Measurements from ENCODE around the gene SIN3B. TPM values are rescaled to one million over a fixed set of nuclear protein-coding genes. Genes with fewer than 3 reads are reported as not detected.

Gene SIN3B
- total and polyA plus RNA-seq, 9 of the 15 experiments (the other 6 are each of a cell fraction or from before 2014, with no cell fraction given), result 0.51 to 34.2 (median 14.3) TPM

- WGBS (ENCODE audit: insufficient coverage, low coverage, missing lambda C conversion rate), result 6% methylated on average over 12 of the region's 12 CpGs
- DNase-seq (ENCODE audit: extremely low read depth in 1 of 4, low spot score in 3 of 4) (no peak), FAIRE-seq (no peak), ATAC-seq (no peak)
- no TSS peak for BruUV-seq (replicated peaks)
- POLR2A ChIA-PET, result interaction anchor here (0.6 to 1.1 kb wide), 2 partner anchors 9 to 11 kb away, joined by 3 to 7 read pairs; no protein-coding TSS in a partner anchor
- CTCF ChIA-PET (ENCODE audit: low intra/inter-chr PET ratio), result no interaction called here
- no peak for TF ChIP-seq BRF1 (IDR thresholded peaks at IDR 0.05; ENCODE audit: borderline replicate concordance, extremely low read depth, insufficient read length)
- TF ChIP-seq, protein P1, sequence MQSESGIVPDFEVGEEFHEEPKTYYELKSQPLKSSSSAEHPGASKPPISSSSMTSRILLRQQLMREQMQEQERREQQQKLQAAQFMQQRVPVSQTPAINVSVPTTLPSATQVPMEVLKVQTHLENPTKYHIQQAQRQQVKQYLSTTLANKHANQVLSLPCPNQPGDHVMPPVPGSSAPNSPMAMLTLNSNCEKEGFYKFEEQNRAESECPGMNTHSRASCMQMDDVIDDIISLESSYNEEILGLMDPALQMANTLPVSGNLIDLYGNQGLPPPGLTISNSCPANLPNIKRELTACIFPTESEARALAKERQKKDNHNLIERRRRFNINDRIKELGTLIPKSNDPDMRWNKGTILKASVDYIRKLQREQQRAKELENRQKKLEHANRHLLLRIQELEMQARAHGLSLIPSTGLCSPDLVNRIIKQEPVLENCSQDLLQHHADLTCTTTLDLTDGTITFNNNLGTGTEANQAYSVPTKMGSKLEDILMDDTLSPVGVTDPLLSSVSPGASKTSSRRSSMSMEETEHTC (IDR thresholded peaks at IDR 0.05), result no peak
- TF ChIP-seq, protein P2, sequence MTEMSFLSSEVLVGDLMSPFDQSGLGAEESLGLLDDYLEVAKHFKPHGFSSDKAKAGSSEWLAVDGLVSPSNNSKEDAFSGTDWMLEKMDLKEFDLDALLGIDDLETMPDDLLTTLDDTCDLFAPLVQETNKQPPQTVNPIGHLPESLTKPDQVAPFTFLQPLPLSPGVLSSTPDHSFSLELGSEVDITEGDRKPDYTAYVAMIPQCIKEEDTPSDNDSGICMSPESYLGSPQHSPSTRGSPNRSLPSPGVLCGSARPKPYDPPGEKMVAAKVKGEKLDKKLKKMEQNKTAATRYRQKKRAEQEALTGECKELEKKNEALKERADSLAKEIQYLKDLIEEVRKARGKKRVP (CRISPR knock-in tag; IDR thresholded peaks at IDR 0.05), result no peak
- TF ChIP-seq ZNF561 (CRISPR knock-in tag; conservative IDR thresholded peaks at IDR 0.05), result no peak
- no peak for TF ChIP-seq SRSF1 (IDR thresholded peaks at IDR 0.05; ENCODE audit: low read depth, low read length)
- no peak for TF ChIP-seq STAT5B (CRISPR knock-in tag; IDR thresholded peaks at IDR 0.05)
- TF ChIP-seq JUNB (CRISPR knock-in tag; conservative IDR thresholded peaks at IDR 0.05), result no peak
- TF ChIP-seq RUNX1 (IDR thresholded peaks at IDR 0.05; ENCODE audit: low read depth), result no peak
- intact Hi-C loops (cut with micrococcal nuclease), result no loop called here
- no peak overlapping the region for H3K27ac ChIP-seq (ENCODE audit: extremely low read depth, low read depth, low read length)
- no peak overlapping the region for H3K4me3 ChIP-seq
- H2AFZ ChIP-seq (ENCODE audit: low read depth, low read length), result no peak overlapping the region
- no peaks in the 10 kb centered on the region for H3K36me3 ChIP-seq (ENCODE audit: control insufficient read depth, insufficient read depth, low read length)
- H3K4me2 ChIP-seq (ENCODE audit: insufficient read depth, low read length), result no peak overlapping the region
- H3K9me3 ChIP-seq (replicated peaks; ENCODE audit: control insufficient read depth, insufficient read depth, low read depth, low read length), result peaks cover 10% of the 10 kb centered on the region
- H3K4me1 ChIP-seq (replicated peaks in 1 of 2; ENCODE audit: control insufficient read depth in 2 of 2, insufficient read depth in 2 of 2, low read length in 2 of 2), result peaks cover 0 to 4% of the 10 kb centered on the region in 2 experiments; a peak in 2 of 5 replicates
- H4K20me1 ChIP-seq (replicated peaks; ENCODE audit: control insufficient read depth, insufficient read depth, low read length), result no peaks in the 10 kb centered on the region
- no peaks in the 10 kb centered on the region for H3K9me1 ChIP-seq (ENCODE audit: control insufficient read depth, insufficient read depth, low read length)
- in situ Hi-C loops (cut with MboI), result no loop called here
- H3K79me2 ChIP-seq (ENCODE audit: control insufficient read depth, insufficient read depth, low read length), result no peaks in the 10 kb centered on the region
- H3K9ac ChIP-seq (ENCODE audit: insufficient read depth in 1 of 2, low read depth in 2 of 2, low read length in 2 of 2), result no peak overlapping the region
- H3K27me3 ChIP-seq (ENCODE audit: control insufficient read depth in 2 of 2, insufficient read depth in 2 of 2, low read length in 2 of 2), result peaks cover 0 to 6% of the 10 kb centered on the region in 2 experiments; a peak in 3 of 5 replicates
Observed at GRCh38 chr19:16908759-16909158, 79.6 kb downstream of the SIN3B start.
